HEK293 (cell line): ENCODE results near the gene MTHFD1L.

Source experiments
- AEBP2 ChIP-seq: fragments of 450-650 bp; formaldehyde crosslinking; IDR thresholded peaks from 2 replicates; pipeline ENCODE4 v1.5.1; 2016; ENCODE audit warnings: missing biosample characterization, missing genetic modification characterization, borderline replicate concordance
- BCL11A ChIP-seq: fragments of 450-650 bp; formaldehyde crosslinking; IDR thresholded peaks from 2 replicates; pipeline ENCODE4 v1.5.1; 2016; ENCODE audit warnings: low read depth, missing biosample characterization, missing genetic modification characterization
- BCL6B ChIP-seq: fragments of 450-650 bp; formaldehyde crosslinking; IDR thresholded peaks from 2 replicates; pipeline ENCODE4 v1.5.1; 2017; ENCODE audit warnings: missing biosample characterization, missing genetic modification characterization
- GLIS2 ChIP-seq: fragments of 450-650 bp; formaldehyde crosslinking; IDR thresholded peaks from 2 replicates; pipeline ENCODE4 v1.5.1; 2016; ENCODE audit warnings: missing biosample characterization, missing genetic modification characterization
- HOXD13 ChIP-seq: sonication (generic); formaldehyde crosslinking; IDR thresholded peaks from 2 replicates; pipeline ENCODE4 v1.8.0; 2022; ENCODE audit warnings: missing genetic modification reagents, borderline replicate concordance
- INSM2 ChIP-seq: fragments of 450-650 bp; formaldehyde crosslinking; IDR thresholded peaks from 2 replicates; pipeline ENCODE4 v1.5.1; 2016; ENCODE audit warnings: missing biosample characterization, missing genetic modification characterization
- KLF1 ChIP-seq: fragments of 450-650 bp; formaldehyde crosslinking; IDR thresholded peaks from 2 replicates; pipeline ENCODE4 v1.5.1; 2016; ENCODE audit warnings: missing biosample characterization, missing genetic modification characterization
- KLF7 ChIP-seq: fragments of 450-650 bp; formaldehyde crosslinking; IDR thresholded peaks from 2 replicates; pipeline ENCODE4 v1.5.1; 2016; ENCODE audit warnings: missing biosample characterization, missing genetic modification characterization, borderline replicate concordance
- KLF9 ChIP-seq: fragments of 450-650 bp; formaldehyde crosslinking; IDR thresholded peaks from 2 replicates; pipeline ENCODE4 v1.5.1; 2016; ENCODE audit warnings: missing biosample characterization, missing genetic modification characterization, low read depth
- RBAK ChIP-seq: fragments of 450-650 bp; formaldehyde crosslinking; IDR thresholded peaks from 2 replicates; pipeline ENCODE4 v1.5.1; 2016; ENCODE audit warnings: missing biosample characterization, missing genetic modification characterization
- REPIN1 ChIP-seq: fragments of 450-650 bp; formaldehyde crosslinking; IDR thresholded peaks from 2 replicates; pipeline ENCODE4 v1.5.1; 2017; ENCODE audit warnings: missing biosample characterization, missing genetic modification characterization, low read depth
- TSHZ1 ChIP-seq: fragments of 450-650 bp; formaldehyde crosslinking; IDR thresholded peaks from 2 replicates; pipeline ENCODE4 v1.5.1; 2016; ENCODE audit warnings: missing biosample characterization, missing genetic modification characterization, borderline replicate concordance
- ZBTB17 ChIP-seq: fragments of 450-650 bp; formaldehyde crosslinking; IDR thresholded peaks from 2 replicates; pipeline ENCODE4 v1.5.1; 2016; ENCODE audit warnings: missing biosample characterization, missing genetic modification characterization
- ZNF10 ChIP-seq: fragments of 450-650 bp; formaldehyde crosslinking; IDR thresholded peaks from 2 replicates; pipeline ENCODE4 v1.5.1; 2017; ENCODE audit warnings: missing biosample characterization, missing genetic modification characterization
- ZNF121 ChIP-seq: fragments of 450-650 bp; formaldehyde crosslinking; IDR thresholded peaks from 2 replicates; pipeline ENCODE4 v1.5.1; 2016; ENCODE audit warnings: missing biosample characterization, missing genetic modification characterization
- ZNF211 ChIP-seq: fragments of 450-650 bp; formaldehyde crosslinking; IDR thresholded peaks from 2 replicates; pipeline ENCODE4 v1.5.1; 2016; ENCODE audit warnings: low read depth, missing biosample characterization, missing genetic modification characterization
- ZNF223 ChIP-seq: fragments of 450-650 bp; formaldehyde crosslinking; IDR thresholded peaks from 2 replicates; pipeline ENCODE4 v1.5.1; 2016; ENCODE audit warnings: missing biosample characterization, missing genetic modification characterization
- ZNF311 ChIP-seq: fragments of 450-650 bp; formaldehyde crosslinking; IDR thresholded peaks from 2 replicates; pipeline ENCODE4 v1.5.1; 2017; ENCODE audit warnings: missing biosample characterization, missing genetic modification characterization, borderline replicate concordance
- ZNF48 ChIP-seq: fragments of 450-650 bp; formaldehyde crosslinking; IDR thresholded peaks from 2 replicates; pipeline ENCODE4 v1.5.1; 2016; ENCODE audit warnings: missing biosample characterization, missing genetic modification characterization
- ZNF488 ChIP-seq: fragments of 450-650 bp; formaldehyde crosslinking; IDR thresholded peaks from 2 replicates; pipeline ENCODE4 v1.5.1; 2016; ENCODE audit warnings: missing biosample characterization, missing genetic modification characterization
- ZNF514 ChIP-seq: fragments of 450-650 bp; formaldehyde crosslinking; IDR thresholded peaks from 2 replicates; pipeline ENCODE4 v1.5.1; 2016; ENCODE audit warnings: missing biosample characterization, missing genetic modification characterization
- ZNF548 ChIP-seq: fragments of 450-650 bp; formaldehyde crosslinking; IDR thresholded peaks from 2 replicates; pipeline ENCODE4 v1.5.1; 2016; ENCODE audit warnings: missing biosample characterization, missing genetic modification characterization
- ZNF561 ChIP-seq: fragments of 450-650 bp; IDR thresholded peaks from 2 replicates; pipeline ENCODE4 v1.5.1; 2018; ENCODE audit warnings: missing biosample characterization, missing genetic modification characterization, borderline replicate concordance
- ZNF571 ChIP-seq: fragments of 450-650 bp; formaldehyde crosslinking; IDR thresholded peaks from 2 replicates; pipeline ENCODE4 v1.5.0; 2017; ENCODE audit warnings: missing biosample characterization, missing genetic modification characterization
- ZNF600 ChIP-seq: fragments of 450-650 bp; formaldehyde crosslinking; IDR thresholded peaks from 2 replicates; pipeline ENCODE4 v1.5.1; 2016; ENCODE audit warnings: missing biosample characterization, missing genetic modification characterization
- ZNF654 ChIP-seq: fragments of 450-650 bp; formaldehyde crosslinking; IDR thresholded peaks from 2 replicates; pipeline ENCODE4 v1.5.1; 2016; ENCODE audit warnings: low read depth, missing biosample characterization, missing genetic modification characterization
- ZNF768 ChIP-seq: fragments of 450-650 bp; formaldehyde crosslinking; IDR thresholded peaks from 2 replicates; pipeline ENCODE4 v1.5.1; 2018; ENCODE audit warnings: missing biosample characterization, mild to moderate bottlenecking, missing genetic modification characterization
- ZNF776 ChIP-seq: fragments of 450-650 bp; formaldehyde crosslinking; IDR thresholded peaks from 2 replicates; pipeline ENCODE4 v1.5.0; 2017; ENCODE audit warnings: missing biosample characterization, missing genetic modification characterization, borderline replicate concordance
- ZNF791 ChIP-seq: fragments of 450-650 bp; formaldehyde crosslinking; IDR thresholded peaks from 2 replicates; pipeline ENCODE4 v1.5.1; 2016; ENCODE audit warnings: missing biosample characterization, missing genetic modification characterization

MTHFD1L gene

GRCh38 chr6:150866147-150866990 is 867 bp downstream of the MTHFD1L start (continued):
- TF ChIP-seq KLF1 (tag by site-specific recombination) (peak; percentile 95), ZNF600 (tag by site-specific recombination) (peak; percentile 15; the same call in 1 of the 2 replicates), ZNF48 (tag by site-specific recombination) (no peak), BCL11A (tag by site-specific recombination) (no peak), ZNF548 (tag by site-specific recombination) (no peak), GLIS2 (tag by site-specific recombination) (peak; percentile 73), KLF7 (tag by site-specific recombination) (peak; percentile 91; the same call in 1 of the 2 replicates), ZNF488 (no peak), BCL6B (tag by site-specific recombination) (no peak), ZNF311 (tag by site-specific recombination) (no peak), ZNF654 (tag by site-specific recombination) (no peak), HOXD13 (peak; percentile 96), ZNF514 (tag by site-specific recombination) (no peak), AEBP2 (tag by site-specific recombination) (no peak), ZNF211 (tag by site-specific recombination) (no peak), RBAK (tag by site-specific recombination) (no peak), ZNF10 (no peak), KLF9 (tag by site-specific recombination) (peak; percentile 99), ZNF768 (tag by site-specific recombination) (no peak), ZNF121 (no peak), ZNF776 (tag by site-specific recombination) (no peak), ZNF791 (tag by site-specific recombination) (no peak), TSHZ1 (tag by site-specific recombination) (peak; percentile 13; the same call in 1 of the 2 replicates), ZNF571 (no peak), REPIN1 (tag by site-specific recombination) (peak; percentile 20; the same call in 1 of the 2 replicates), ZBTB17 (no peak; the same call in 1 of the 2 replicates), INSM2 (tag by site-specific recombination) (peak; percentile 17), ZNF561 (tag by site-specific recombination) (peak; percentile 97), ZNF223 (no peak)
